ENCODE results near the gene SPTBN2. TPM values are rescaled to one million over a fixed set of nuclear protein-coding genes. Genes with fewer than 3 reads are reported as not detected.

SPTBN2 gene
- total RNA-seq, 1 experiment from 2014 or later = 37.6 TPM

GRCh38 chr11:66692871-66693331 lies 36.1 kb downstream of the SPTBN2 start:
- H3K4me1 ChIP-seq = peaks cover 16% of the 10 kb centered on the region
- H3K36me3 Mint-ChIP-seq (ENCODE audit: insufficient read depth, unreplicated experiment) = peaks cover 41% of the 10 kb centered on the region
- ChIA-PET POLR2A (no interaction called here), CTCF (interaction anchor here (0.8 to 1.3 kb wide), 4 partner anchors 125 to 177 kb away, joined by 3 read pairs; no protein-coding TSS in a partner anchor)
- no peaks in the 10 kb centered on the region for H3K9me3 ChIP-seq
- peaks cover 11% of the 10 kb centered on the region for H3K4me1 Mint-ChIP-seq (ENCODE audit: low read depth, unreplicated experiment)
- no peaks in the 10 kb centered on the region for H3K27me3 ChIP-seq (replicated peaks; ENCODE audit: control insufficient read depth, insufficient read depth, low read length)
- TF ChIP-seq CTCF (IDR thresholded peaks at IDR 0.05; ENCODE audit: insufficient read depth in 1 of 2, low read depth in 1 of 2, low read length in 1 of 2, severe bottlenecking in 1 of 2, unreplicated experiment in 1 of 2) = no peak
- no peak overlapping the region for H3K27ac Mint-ChIP-seq (ENCODE audit: unreplicated experiment)
- H3K4me3 ChIP-seq (ENCODE audit: low read depth, low read length) = no peak overlapping the region
- no peaks in the 10 kb centered on the region for H3K9me3 Mint-ChIP-seq (ENCODE audit: unreplicated experiment)
- peaks cover 6% of the 10 kb centered on the region; the same call in 1 of the 2 replicates for H3K36me3 ChIP-seq (ENCODE audit: control insufficient read depth, insufficient read depth, low read length)
- no peaks in the 10 kb centered on the region for H3K27me3 Mint-ChIP-seq (ENCODE audit: insufficient read depth, unreplicated experiment)
- no peak overlapping the region for H3K4me3 Mint-ChIP-seq (ENCODE audit: unreplicated experiment)
- intact Hi-C loops (cut with micrococcal nuclease; ENCODE audit: unreplicated experiment) = no loop called here
- DNase-seq = no peak
- BruUV-seq (replicated peaks) = no TSS peak

GRCh38 chr11:66692446-66692845 lies 36.6 kb downstream of the SPTBN2 start:
- H3K27me3 Mint-ChIP-seq (ENCODE audit: insufficient read depth, unreplicated experiment) = no peaks in the 10 kb centered on the region
- H3K36me3 ChIP-seq (ENCODE audit: control insufficient read depth, insufficient read depth, low read length) = peaks cover 6% of the 10 kb centered on the region; the same call in 1 of the 2 replicates
- no TSS peak for BruUV-seq (replicated peaks)
- no peaks in the 10 kb centered on the region for H3K9me3 ChIP-seq
- DNase-seq = no peak
- CTCF ChIA-PET = interaction anchor here (0.8 to 1.3 kb wide), 4 partner anchors 126 to 177 kb away, joined by 3 read pairs; no protein-coding TSS in a partner anchor
- H3K4me3 ChIP-seq (ENCODE audit: low read depth, low read length) = no peak overlapping the region
- H3K4me1 ChIP-seq = peaks cover 16% of the 10 kb centered on the region
- H3K9me3 Mint-ChIP-seq (ENCODE audit: unreplicated experiment) = no peaks in the 10 kb centered on the region
- intact Hi-C loops (cut with micrococcal nuclease; ENCODE audit: unreplicated experiment) = no loop called here
- POLR2A ChIA-PET = no interaction called here
- peaks cover 41% of the 10 kb centered on the region for H3K36me3 Mint-ChIP-seq (ENCODE audit: insufficient read depth, unreplicated experiment)
- H3K4me3 Mint-ChIP-seq (ENCODE audit: unreplicated experiment) = no peak overlapping the region
- no peak for TF ChIP-seq CTCF (IDR thresholded peaks at IDR 0.05; ENCODE audit: insufficient read depth in 1 of 2, low read depth in 1 of 2, low read length in 1 of 2, severe bottlenecking in 1 of 2, unreplicated experiment in 1 of 2)
- peaks cover 11% of the 10 kb centered on the region for H3K4me1 Mint-ChIP-seq (ENCODE audit: low read depth, unreplicated experiment)
- no peak overlapping the region for H3K27ac Mint-ChIP-seq (ENCODE audit: unreplicated experiment)
- no peaks in the 10 kb centered on the region for H3K27me3 ChIP-seq (replicated peaks; ENCODE audit: control insufficient read depth, insufficient read depth, low read length)

GRCh38 chr11:66691311-66691980 lies 37.6 kb downstream of the SPTBN2 start:
- H3K9me3 ChIP-seq = no peaks in the 10 kb centered on the region
- H3K27me3 Mint-ChIP-seq (ENCODE audit: insufficient read depth, unreplicated experiment) = no peaks in the 10 kb centered on the region
- ChIA-PET CTCF (interaction anchor here (1.5 kb wide), 1 partner anchor 13 kb away, joined by 4 read pairs; no protein-coding TSS in a partner anchor), POLR2A (no interaction called here)
- TF ChIP-seq CTCF (IDR thresholded peaks at IDR 0.05; ENCODE audit: insufficient read depth in 1 of 2, low read depth in 1 of 2, low read length in 1 of 2, severe bottlenecking in 1 of 2, unreplicated experiment in 1 of 2) = no peak
- no peak overlapping the region for H3K4me3 ChIP-seq (ENCODE audit: low read depth, low read length)
- H3K4me1 Mint-ChIP-seq (ENCODE audit: low read depth, unreplicated experiment) = peaks cover 11% of the 10 kb centered on the region
- H3K27me3 ChIP-seq (replicated peaks; ENCODE audit: control insufficient read depth, insufficient read depth, low read length) = no peaks in the 10 kb centered on the region
- H3K36me3 Mint-ChIP-seq (ENCODE audit: insufficient read depth, unreplicated experiment) = peaks cover 41% of the 10 kb centered on the region
- H3K9me3 Mint-ChIP-seq (ENCODE audit: unreplicated experiment) = no peaks in the 10 kb centered on the region
- intact Hi-C loops (cut with micrococcal nuclease; ENCODE audit: unreplicated experiment) = no loop called here
- no TSS peak for BruUV-seq (replicated peaks)
- H3K4me3 Mint-ChIP-seq (ENCODE audit: unreplicated experiment) = no peak overlapping the region
- peaks cover 16% of the 10 kb centered on the region for H3K4me1 ChIP-seq
- H3K27ac Mint-ChIP-seq (ENCODE audit: unreplicated experiment) = no peak overlapping the region
- DNase-seq = no peak
- peaks cover 6% of the 10 kb centered on the region; the same call in 1 of the 2 replicates for H3K36me3 ChIP-seq (ENCODE audit: control insufficient read depth, insufficient read depth, low read length)

Measured in Caco-2 (cell line).